Measurements from ENCODE around the gene DHX34.

The DHX34 gene

DNA sequence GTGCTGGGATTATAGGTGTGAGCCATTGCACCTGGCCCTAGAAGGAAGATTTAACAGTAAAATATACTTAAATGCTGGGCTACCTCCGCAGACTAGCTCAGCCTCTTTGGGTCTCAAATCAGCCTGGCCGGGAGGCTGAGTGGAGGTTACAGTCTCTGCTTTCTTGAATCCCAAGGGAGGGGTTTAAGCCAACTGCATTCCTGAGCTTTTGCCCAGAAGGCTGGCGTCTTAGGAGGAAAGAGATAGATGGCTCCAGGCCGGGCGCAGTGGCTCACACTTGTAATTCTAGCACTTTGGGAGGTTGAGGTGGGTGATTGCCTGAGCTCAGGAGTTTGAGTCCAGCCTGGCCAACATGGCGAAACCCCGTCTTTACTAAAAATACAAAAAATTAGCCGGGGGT lies 40.1 kb upstream of the DHX34 start:
- Histone ChIP-seq H3K4me2 (ENCODE audit: low read depth, low read length) (no peak overlapping the region), H3K4me3 (ENCODE audit: low read length) (no peak overlapping the region), H3K27ac (ENCODE audit: low read length) (no peak overlapping the region), H3K36me3 (replicated peaks; ENCODE audit: insufficient read depth, low read length) (no peaks in the 10 kb centered on the region), H3K9me3 (replicated peaks; ENCODE audit: insufficient read depth, low read length) (no peaks in the 10 kb centered on the region), H3K9me2 (replicated peaks; ENCODE audit: insufficient read depth, low read length) (no peaks in the 10 kb centered on the region), H2AFZ (ENCODE audit: low read length) (no peak overlapping the region), H3K4me1 (ENCODE audit: low read length) (no peaks in the 10 kb centered on the region), H3K27me3 (replicated peaks; ENCODE audit: insufficient read depth, low read length) (peaks cover 76% of the 10 kb centered on the region), H3K9ac (ENCODE audit: low read length) (no peak overlapping the region), H4K20me1 (ENCODE audit: insufficient read depth, low read length) (no peaks in the 10 kb centered on the region), H3F3A (ENCODE audit: insufficient read depth, low read length) (no peaks in the 10 kb centered on the region), H3K79me2 (ENCODE audit: low read length) (no peaks in the 10 kb centered on the region)
- TF ChIP-seq CTCF (IDR thresholded peaks at IDR 0.05; ENCODE audit: low read length) = no peak
- TF ChIP-seq EZH2 (optimal IDR thresholded peaks at IDR 0.05; ENCODE audit: low read depth, low read length) = no peak
- TF ChIP-seq EZH2phosphoT487 (IDR thresholded peaks at IDR 0.05; ENCODE audit: low read length) = no peak
- no peak for DNase-seq

- Histone ChIP-seq H3K4me2 (ENCODE audit: low read depth, low read length) (no peak within 1 kb of the TSS), H3K27me3 (replicated peaks; ENCODE audit: insufficient read depth, low read length) (peaks cover 76% of the 10 kb centered on the region), H2AFZ (ENCODE audit: low read length) (no peak within 1 kb of the TSS)
These were observed 39.5 kb upstream of the DHX34 start, which contains the start of gene C5AR1 for GRCh38 chr19:47309608-47310007. C5AR1 (plus strand) TSS chr19:47309861; CDS start chr19:47309896, 35 bp downstream.

GRCh38 chr19:47310323-47310722 lies 38.8 kb upstream of the DHX34 start:
- Histone ChIP-seq H3K27ac (ENCODE audit: low read length) (no peak overlapping the region), H3K27me3 (replicated peaks; ENCODE audit: insufficient read depth, low read length) (peaks cover 82% of the 10 kb centered on the region)

More at GRCh38 chr19:47309608-47310007, 39.5 kb upstream of the DHX34 start, which contains the start of gene C5AR1:
- Histone ChIP-seq H3K4me3 (ENCODE audit: low read length) (no peak within 1 kb of the TSS), H3K9me3 (replicated peaks; ENCODE audit: insufficient read depth, low read length) (no peaks in the 10 kb centered on the region), H3K9ac (ENCODE audit: low read length) (no peak within 1 kb of the TSS), H3K27ac (ENCODE audit: low read length) (no peak within 1 kb of the TSS), H3F3A (ENCODE audit: insufficient read depth, low read length) (no peaks in the 10 kb centered on the region), H4K20me1 (ENCODE audit: insufficient read depth, low read length) (no peaks in the 10 kb centered on the region), H3K79me2 (ENCODE audit: low read length) (no peaks in the 10 kb centered on the region), H3K9me2 (replicated peaks; ENCODE audit: insufficient read depth, low read length) (no peaks in the 10 kb centered on the region), H3K36me3 (replicated peaks; ENCODE audit: insufficient read depth, low read length) (no peaks in the 10 kb centered on the region), H3K4me1 (ENCODE audit: low read length) (no peaks in the 10 kb centered on the region)
- TF ChIP-seq EZH2 (optimal IDR thresholded peaks at IDR 0.05; ENCODE audit: low read depth, low read length) (no peak), CTCF (IDR thresholded peaks at IDR 0.05; ENCODE audit: low read length) (no peak), EZH2phosphoT487 (IDR thresholded peaks at IDR 0.05; ENCODE audit: low read length) (no peak)
- DNase-seq = no peak

More at GRCh38 chr19:47310323-47310722, 38.8 kb upstream of the DHX34 start:
- no peaks in the 10 kb centered on the region for H3K36me3 ChIP-seq (replicated peaks; ENCODE audit: insufficient read depth, low read length)
- H3K79me2 ChIP-seq (ENCODE audit: low read length) = no peaks in the 10 kb centered on the region
- no peak overlapping the region for H2AFZ ChIP-seq (ENCODE audit: low read length)
- H3F3A ChIP-seq (ENCODE audit: insufficient read depth, low read length) = no peaks in the 10 kb centered on the region
- no peak overlapping the region for H3K4me2 ChIP-seq (ENCODE audit: low read depth, low read length)
- no peak for DNase-seq
- H3K4me1 ChIP-seq (ENCODE audit: low read length) = no peaks in the 10 kb centered on the region
- H3K9me3 ChIP-seq (replicated peaks; ENCODE audit: insufficient read depth, low read length) = no peaks in the 10 kb centered on the region
- no peak overlapping the region for H3K9ac ChIP-seq (ENCODE audit: low read length)
- TF ChIP-seq EZH2phosphoT487 (IDR thresholded peaks at IDR 0.05; ENCODE audit: low read length) (no peak), CTCF (IDR thresholded peaks at IDR 0.05; ENCODE audit: low read length) (no peak), EZH2 (optimal IDR thresholded peaks at IDR 0.05; ENCODE audit: low read depth, low read length) (no peak)
- H4K20me1 ChIP-seq (ENCODE audit: insufficient read depth, low read length) = no peaks in the 10 kb centered on the region
- H3K9me2 ChIP-seq (replicated peaks; ENCODE audit: insufficient read depth, low read length) = no peaks in the 10 kb centered on the region
- H3K4me3 ChIP-seq (ENCODE audit: low read length) = no peak overlapping the region

All from MM.1S (cell line).